RKO (cell line): ENCODE data around the gene REG4.
A peak's percentile ranks its signal among the peaks of the same experiment; 100 is the strongest.
"Not testable (repeated sequence)": the region's sequence is repeated elsewhere in the genome, so short reads cannot be mapped to it uniquely, and the experiment has no call there.

Experiments
- DNase-seq: peaks from one replicate; pipeline ENCODE4 v3.0.0-alpha.2; 2016; ENCODE audit warnings: low spot score

The REG4 gene

GRCh38 chr1:119806489-119806888 is 4.8 kb downstream of the REG4 start:
- no peak for DNase-seq

GRCh38 chr1:119805746-119806145 is 5.5 kb downstream of the REG4 start:
- DNase-seq = no peak

- no peak for DNase-seq
Observed at GRCh38 chr1:119805247-119805646, 6.0 kb downstream of the REG4 start.

- no peak for DNase-seq
Observed at GRCh38 chr1:119799599-119800177, 11.6 kb downstream of the REG4 start.

- no peak for DNase-seq
Observed at GRCh38 chr1:119799003-119799402, 12.3 kb downstream of the REG4 start.

GRCh38 chr1:119797606-119798005 is 13.7 kb downstream of the REG4 start:
- no peak for DNase-seq

- DNase-seq = no peak
Observed at GRCh38 chr1:119797162-119797561, 14.1 kb downstream of the REG4 start.

GRCh38 chr1:119795261-119796200 is 15.7 kb downstream of the REG4 start:
- no peak for DNase-seq

GRCh38 chr1:119794876-119795240 is 16.4 kb downstream of the REG4 start:
- no peak for DNase-seq

GRCh38 chr1:119794230-119794875 is 16.9 kb downstream of the REG4 start:
- DNase-seq = no peak

- DNase-seq = no peak
Observed at GRCh38 chr1:119791377-119791776, 19.9 kb downstream of the REG4 start.

- no peak for DNase-seq
Observed at GRCh38 chr1:119790451-119791198, 20.6 kb downstream of the REG4 start.

GRCh38 chr1:119787776-119788175 is 23.5 kb downstream of the REG4 start:
- no peak for DNase-seq

- not testable (repeated sequence) for DNase-seq
Observed at GRCh38 chr1:119786473-119787050, 24.7 kb downstream of the REG4 start.

- DNase-seq = not testable (repeated sequence)
Observed at GRCh38 chr1:119786046-119786445, 25.2 kb downstream of the REG4 start.

GRCh38 chr1:119784191-119784781 is 27.0 kb downstream of the REG4 start:
- DNase-seq = no peak

- no peak for DNase-seq
Observed at GRCh38 chr1:119783354-119784185, 27.7 kb downstream of the REG4 start.

- no peak for DNase-seq
Observed at GRCh38 chr1:119782631-119783325, 28.5 kb downstream of the REG4 start.

GRCh38 chr1:119781434-119782210 is 29.6 kb downstream of the REG4 start:
- peak; percentile 4 for DNase-seq
